Activated naive CD4-positive, alpha-beta T cell treated with anti-CD3 and anti-CD28 coated beads, Interleukin-2, amount 50 U/mL, for 16 hours (primary cell): ENCODE data around the gene XPR1.
"Not testable (repeated sequence)": the region's sequence is repeated elsewhere in the genome, so short reads cannot be mapped to it uniquely, and the experiment has no call there.

Experiments
- DNase-seq: peaks from one replicate; pipeline ENCODE4 v3.0.0-alpha.2; 2020

The XPR1 gene

GRCh38 chr1:180724055-180724454 lies 92.2 kb downstream of the XPR1 start:
- no peak for DNase-seq

GRCh38 chr1:180726024-180726423 lies 94.2 kb downstream of the XPR1 start:
- DNase-seq, result not testable (repeated sequence)

- DNase-seq, result not testable (repeated sequence)
Measured at GRCh38 chr1:180727751-180728150, 95.9 kb downstream of the XPR1 start.

GRCh38 chr1:180728472-180729106 lies 96.8 kb downstream of the XPR1 start:
- DNase-seq, result no peak

- no peak for DNase-seq
Measured at GRCh38 chr1:180731131-180731530, 99.3 kb downstream of the XPR1 start.

GRCh38 chr1:180732866-180733265 lies 101.0 kb downstream of the XPR1 start:
- DNase-seq, result no peak

GRCh38 chr1:180734366-180734765 lies 102.5 kb downstream of the XPR1 start:
- DNase-seq, result no peak

- no peak for DNase-seq
Measured at GRCh38 chr1:180742663-180743062, 110.8 kb downstream of the XPR1 start.

GRCh38 chr1:180743868-180744267 lies 112.0 kb downstream of the XPR1 start:
- no peak for DNase-seq

- DNase-seq, result no peak
Measured at GRCh38 chr1:180745098-180745497, 113.3 kb downstream of the XPR1 start.

- no peak for DNase-seq
Measured at GRCh38 chr1:180751921-180752320, 120.1 kb downstream of the XPR1 start.

- DNase-seq, result no peak
Measured at GRCh38 chr1:180754453-180754852, 122.6 kb downstream of the XPR1 start.

- no peak for DNase-seq
Measured at GRCh38 chr1:180757657-180758056, 125.8 kb downstream of the XPR1 start.

- DNase-seq, result no peak
Measured at GRCh38 chr1:180762796-180763195, 131.0 kb downstream of the XPR1 start.

GRCh38 chr1:180765151-180765550 lies 133.3 kb downstream of the XPR1 start:
- DNase-seq, result no peak

GRCh38 chr1:180769889-180770288 lies 138.1 kb downstream of the XPR1 start:
- DNase-seq, result no peak

- DNase-seq, result no peak
Measured at GRCh38 chr1:180773210-180773865, 141.5 kb downstream of the XPR1 start.

GRCh38 chr1:180775801-180776200 lies 144.0 kb downstream of the XPR1 start:
- no peak for DNase-seq

- no peak for DNase-seq
Measured at GRCh38 chr1:180777072-180777689, 145.4 kb downstream of the XPR1 start.

GRCh38 chr1:180778782-180779398 lies 147.1 kb downstream of the XPR1 start:
- DNase-seq, result no peak

- DNase-seq, result no peak
Measured at GRCh38 chr1:180779584-180779983, 147.8 kb downstream of the XPR1 start.

- no peak for DNase-seq
Measured at GRCh38 chr1:180781718-180782117, 149.9 kb downstream of the XPR1 start.

GRCh38 chr1:180785291-180785690 lies 153.5 kb downstream of the XPR1 start:
- no peak for DNase-seq

- no peak for DNase-seq
Measured at GRCh38 chr1:180785887-180786286, 154.1 kb downstream of the XPR1 start.
